Activated T-helper 9 cell treated with anti-CD3 and anti-CD28 coated beads, Interleukin-2, amount 50 U/mL, for 16 hours (primary cell): Measurements from ENCODE around the gene SLC38A10.

Experiments
- DNase-seq: peaks from one replicate; pipeline ENCODE4 v3.0.0-alpha.2; 2020; ENCODE audit warnings: low read depth

Gene SLC38A10

GRCh38 chr17:81277946-81278693, 17.0 kb downstream of the SLC38A10 start:
- no peak for DNase-seq

- no peak for DNase-seq
Measured at GRCh38 chr17:81277421-81277820, 17.7 kb downstream of the SLC38A10 start.

GRCh38 chr17:81276781-81277180, 18.3 kb downstream of the SLC38A10 start:
- DNase-seq, result no peak

GRCh38 chr17:81274471-81274855, 20.6 kb downstream of the SLC38A10 start:
- no peak for DNase-seq

GRCh38 chr17:81273698-81274470, 21.2 kb downstream of the SLC38A10 start:
- no peak for DNase-seq

GRCh38 chr17:81272616-81273015, 22.5 kb downstream of the SLC38A10 start:
- DNase-seq, result no peak

- no peak for DNase-seq
Measured at GRCh38 chr17:81271226-81271625, 23.9 kb downstream of the SLC38A10 start.

GRCh38 chr17:81270279-81270678, 24.8 kb downstream of the SLC38A10 start:
- no peak for DNase-seq

- DNase-seq, result no peak
Measured at GRCh38 chr17:81267390-81268067, 27.6 kb downstream of the SLC38A10 start.

GRCh38 chr17:81265576-81265975, 29.5 kb downstream of the SLC38A10 start:
- DNase-seq, result no peak

- no peak for DNase-seq
Measured at GRCh38 chr17:81264640-81265039, 30.5 kb downstream of the SLC38A10 start.

- no peak for DNase-seq
Measured at GRCh38 chr17:81263371-81264181, 31.5 kb downstream of the SLC38A10 start.

GRCh38 chr17:81261582-81262336, 33.3 kb downstream of the SLC38A10 start:
- DNase-seq, result no peak

- DNase-seq, result no peak
Measured at GRCh38 chr17:81261096-81261495, 34.0 kb downstream of the SLC38A10 start.

GRCh38 chr17:81260641-81261040, 34.5 kb downstream of the SLC38A10 start:
- no peak for DNase-seq

GRCh38 chr17:81260171-81260570, 34.9 kb downstream of the SLC38A10 start:
- DNase-seq, result no peak

GRCh38 chr17:81259058-81259605, 36.0 kb downstream of the SLC38A10 start:
- no peak for DNase-seq

- no peak for DNase-seq
Measured at GRCh38 chr17:81258292-81258691, 36.8 kb downstream of the SLC38A10 start.

- no peak for DNase-seq
Measured at GRCh38 chr17:81257533-81257932, 37.6 kb downstream of the SLC38A10 start.

- no peak for DNase-seq
Measured at GRCh38 chr17:81256616-81257015, 38.5 kb downstream of the SLC38A10 start.
